Activated T-helper 1 cell treated with anti-CD3 and anti-CD28 coated beads, Interleukin-12 subunit alpha, Interleukin-12 subunit beta, Interleukin-2, Interleukin-4 antibody, amounts not matched to agents 30 ng/mL and 10 ng/mL and 1 ng/mL, durations not matched to agents 14 hours and 24 hours and 36 hours (primary cell): Measurements from ENCODE around the gene POLE. TPM values are rescaled to one million over a fixed set of nuclear protein-coding genes. Genes with fewer than 3 reads are reported as not detected.
"Not testable (repeated sequence)": the region's sequence is repeated elsewhere in the genome, so short reads cannot be mapped to it uniquely, and the experiment has no call there.

ENCODE experiments used
- DNase-seq: peaks from one replicate; pipeline ENCODE4 v3.0.0; 2021; ENCODE audit warnings: low spot score
- H3K27ac Mint-ChIP-seq: one replicate; pipeline ENCODE4 v1.8.0; 2021; ENCODE audit warnings: mild to moderate bottlenecking, mixed read lengths
- H3K27me3 Mint-ChIP-seq: one replicate; pipeline ENCODE4 v1.8.0; 2022; ENCODE audit warnings: mild to moderate bottlenecking, moderate library complexity, mixed read lengths; ENCODE audit not compliant: insufficient read depth
- H3K36me3 Mint-ChIP-seq: one replicate; pipeline ENCODE4 v1.8.0; 2021; ENCODE audit warnings: low read depth, mixed read lengths
- H3K4me1 Mint-ChIP-seq: one replicate; pipeline ENCODE4 v1.8.0; 2021; ENCODE audit warnings: low read depth, mixed read lengths
- H3K4me3 Mint-ChIP-seq: one replicate; pipeline ENCODE4 v1.8.0; 2021; ENCODE audit warnings: mild to moderate bottlenecking, moderate library complexity, mixed read lengths
- H3K9me3 Mint-ChIP-seq: one replicate; pipeline ENCODE4 v1.8.0; 2021; ENCODE audit warnings: mixed read lengths
- intact Hi-C: fragments of 100-400 bp; cut with micrococcal nuclease; formaldehyde crosslinking; loops from one replicate; pipeline ENCODE4 v1.15.1; 2024
- total RNA-seq: library from RNA; stranded (reverse); gene quantifications from 2 replicates; pipeline ENCODE4 v1.2.3, GENCODE V29; 2022

POLE gene
- total RNA-seq, 1 donor from 2014 or later: 168 TPM

DNA sequence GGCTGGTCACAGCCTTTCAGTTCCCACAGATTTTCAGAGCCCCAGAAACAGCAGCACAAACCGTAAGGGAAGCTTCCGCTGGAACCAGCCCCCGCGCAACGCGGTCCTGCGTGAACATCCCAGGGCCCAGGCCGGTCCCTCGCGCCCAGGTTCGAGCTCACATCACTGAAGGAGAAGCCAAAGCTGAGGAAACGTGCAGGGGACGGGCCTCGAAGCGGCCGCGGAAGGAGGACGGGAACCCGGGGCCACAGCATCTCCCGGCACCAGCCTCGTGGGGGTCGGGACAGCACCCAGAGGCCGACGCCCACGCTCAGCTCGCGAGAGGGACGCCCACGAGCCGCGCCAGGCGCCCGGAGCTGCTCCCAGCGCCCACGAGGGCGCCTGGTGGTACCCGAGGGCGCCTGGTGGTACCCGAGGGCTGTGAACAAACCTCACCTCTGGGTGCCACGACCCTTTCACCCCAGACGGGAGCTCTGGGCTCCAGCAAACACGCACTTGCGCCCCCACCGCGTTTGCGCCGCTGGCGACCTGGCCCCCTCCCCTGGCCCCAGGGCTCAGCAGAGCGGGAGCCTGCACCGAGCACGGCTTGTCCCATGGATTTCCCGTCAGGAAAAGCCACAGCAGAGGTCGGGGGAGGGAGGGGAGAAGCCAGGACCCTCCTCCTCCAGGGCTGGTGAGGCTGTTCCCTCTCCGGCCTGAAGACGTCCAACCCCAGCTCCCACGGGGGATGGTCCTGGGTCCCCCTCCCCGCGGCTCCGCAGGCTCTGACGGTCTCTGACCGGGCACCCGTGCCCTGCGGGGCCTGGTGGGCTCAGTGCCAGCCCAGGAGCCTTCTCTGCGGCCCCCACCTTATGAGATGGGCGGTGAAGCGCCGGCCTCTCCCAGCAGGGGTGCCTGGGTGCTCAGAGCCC is 83.6 kb downstream of the POLE start:
- peaks cover 52% of the 10 kb centered on the region for H3K27me3 Mint-ChIP-seq
- no peak overlapping the region for H3K27ac Mint-ChIP-seq
- intact Hi-C loops: no loop called here
- no peaks in the 10 kb centered on the region for H3K36me3 Mint-ChIP-seq
- no peaks in the 10 kb centered on the region for H3K9me3 Mint-ChIP-seq
- H3K4me1 Mint-ChIP-seq: peaks cover 9% of the 10 kb centered on the region
- no peak for DNase-seq
- no peak overlapping the region for H3K4me3 Mint-ChIP-seq

DNA sequence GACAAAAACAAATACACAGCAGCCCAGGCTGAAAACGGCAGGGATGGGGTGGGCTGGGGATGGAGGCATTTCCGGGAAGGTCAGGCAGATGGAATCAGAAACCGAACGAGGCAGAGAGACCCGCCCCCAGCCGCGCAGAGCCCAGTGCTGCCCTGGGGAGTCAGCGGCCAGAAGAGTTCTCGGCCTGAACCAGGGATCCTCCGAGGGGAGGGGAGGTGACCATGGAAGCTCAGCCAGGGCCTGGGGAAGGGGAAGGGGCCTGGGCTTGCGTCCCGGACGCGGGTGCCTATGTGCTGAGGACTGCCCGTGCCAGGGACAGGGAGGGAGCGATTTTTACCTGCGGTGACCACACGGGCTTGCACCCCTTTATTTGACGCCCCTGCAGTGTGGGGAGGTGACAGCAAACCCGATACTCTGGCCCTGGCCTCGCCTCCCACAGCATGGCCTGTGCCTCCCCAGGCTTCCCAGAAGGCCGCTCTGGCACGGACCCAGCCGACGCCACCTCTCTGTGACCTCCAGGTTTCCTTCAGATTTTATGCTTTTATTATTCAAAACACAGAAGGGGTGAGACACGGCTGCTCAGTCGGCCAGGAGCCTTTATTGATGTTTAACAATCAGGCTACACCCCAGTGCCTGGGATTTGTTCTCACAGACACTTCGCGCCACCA is 84.4 kb downstream of the POLE start:
- DNase-seq: no peak
- Mint-ChIP-seq H3K27ac (no peak overlapping the region), H3K4me3 (no peak overlapping the region), H3K27me3 (peaks cover 48% of the 10 kb centered on the region), H3K4me1 (peaks cover 12% of the 10 kb centered on the region), H3K36me3 (no peaks in the 10 kb centered on the region), H3K9me3 (no peaks in the 10 kb centered on the region)
- intact Hi-C loops: no loop called here

DNA sequence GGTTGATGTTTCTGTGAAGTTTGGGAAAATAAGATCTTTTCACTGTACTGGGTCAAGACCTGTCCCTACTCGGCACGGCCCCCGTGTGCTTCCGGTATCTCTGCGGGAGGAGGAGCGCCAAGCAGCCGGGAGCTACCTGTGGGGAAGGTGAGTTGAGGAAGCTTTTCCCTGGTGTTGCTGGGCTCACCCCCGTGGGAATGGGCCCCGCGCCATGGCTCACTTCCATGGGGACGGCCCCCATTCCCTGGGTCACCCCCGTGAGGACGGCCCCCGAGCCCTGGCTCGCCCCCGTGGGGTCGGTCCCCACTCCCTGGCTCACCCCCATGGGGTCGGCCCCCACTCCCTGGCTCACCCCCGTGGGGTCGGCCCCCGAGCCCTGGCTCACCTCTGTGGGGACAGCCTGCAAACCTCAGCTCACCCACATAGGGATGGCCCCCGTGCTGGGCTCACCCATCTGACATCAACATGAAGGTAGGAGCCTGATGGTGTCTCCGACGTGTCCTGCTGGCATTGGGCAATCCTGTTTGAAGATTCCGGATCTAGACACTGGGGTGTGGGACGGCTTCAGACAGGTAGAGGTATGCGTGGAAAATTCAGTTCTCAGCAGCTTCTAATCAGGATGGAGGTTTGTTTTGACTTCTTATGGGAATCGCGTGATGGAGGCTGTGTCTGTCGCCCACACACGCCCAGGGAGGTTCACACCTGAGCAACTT is 85.8 kb downstream of the POLE start:
- no peaks in the 10 kb centered on the region for H3K9me3 Mint-ChIP-seq
- DNase-seq: no peak
- peaks cover 53% of the 10 kb centered on the region for H3K27me3 Mint-ChIP-seq
- H3K4me3 Mint-ChIP-seq: peak overlapping the region; percentile 53
- intact Hi-C loops: loop anchor here (2.0 kb wide), 1 partner anchor 13 kb away; no protein-coding TSS in a partner anchor
- no peaks in the 10 kb centered on the region for H3K36me3 Mint-ChIP-seq
- peaks cover 12% of the 10 kb centered on the region for H3K4me1 Mint-ChIP-seq
- no peak overlapping the region for H3K27ac Mint-ChIP-seq

DNA sequence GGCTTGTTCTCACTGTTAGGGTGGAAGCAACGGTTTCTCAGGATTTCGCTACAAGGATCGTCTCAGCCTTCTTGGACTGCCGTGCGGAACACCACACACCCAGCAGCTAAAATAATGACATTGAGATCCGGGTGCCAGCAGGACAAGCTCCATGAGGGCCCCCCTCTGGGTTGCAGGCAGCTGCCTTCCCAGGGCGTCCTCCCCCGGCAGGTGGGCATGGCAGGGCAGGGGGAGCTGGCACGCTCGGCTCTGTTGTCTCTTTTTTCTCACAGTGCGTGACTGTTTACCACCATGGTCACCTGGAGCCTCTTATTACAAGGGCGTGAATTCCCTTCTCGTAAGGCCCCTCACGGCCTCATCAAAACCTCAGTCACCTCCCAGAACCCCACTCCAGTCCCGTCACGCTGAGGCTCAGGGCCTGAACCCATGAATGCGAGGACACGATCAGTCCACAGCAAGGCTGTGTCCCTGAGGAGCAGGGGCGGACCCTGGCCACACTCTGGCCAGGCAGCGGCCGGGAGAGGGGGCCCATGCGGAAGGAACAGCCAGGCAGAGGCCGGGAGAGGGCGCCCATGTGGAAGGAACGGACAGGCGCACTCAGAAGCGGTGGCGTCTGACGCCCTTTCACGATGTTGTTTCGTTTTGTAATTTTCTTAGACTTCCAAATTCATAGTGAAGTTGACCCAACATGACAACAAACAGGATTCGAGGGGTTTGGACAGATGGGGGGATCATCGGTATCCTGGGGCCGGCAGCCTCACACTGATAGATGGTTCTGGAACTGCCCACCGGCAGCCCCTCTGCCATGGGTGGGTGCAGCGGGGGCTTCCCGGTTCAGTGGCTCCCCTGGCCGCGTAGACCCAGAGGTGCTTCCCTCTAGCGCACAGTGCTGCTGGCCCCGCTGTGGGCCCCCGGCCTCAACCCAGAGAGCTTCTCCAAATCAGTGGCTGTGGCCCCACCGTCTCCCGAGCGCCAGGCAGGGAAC is 86.8 kb downstream of the POLE start:
- no peak for DNase-seq
- no peak overlapping the region for H3K27ac Mint-ChIP-seq
- no peaks in the 10 kb centered on the region for H3K9me3 Mint-ChIP-seq
- intact Hi-C loops: loop anchor here (2.0 kb wide), 1 partner anchor 14 kb away; no protein-coding TSS in a partner anchor
- H3K27me3 Mint-ChIP-seq: peaks cover 52% of the 10 kb centered on the region
- peaks cover 11% of the 10 kb centered on the region for H3K4me1 Mint-ChIP-seq
- no peaks in the 10 kb centered on the region for H3K36me3 Mint-ChIP-seq
- peak overlapping the region; percentile 67 for H3K4me3 Mint-ChIP-seq

DNA sequence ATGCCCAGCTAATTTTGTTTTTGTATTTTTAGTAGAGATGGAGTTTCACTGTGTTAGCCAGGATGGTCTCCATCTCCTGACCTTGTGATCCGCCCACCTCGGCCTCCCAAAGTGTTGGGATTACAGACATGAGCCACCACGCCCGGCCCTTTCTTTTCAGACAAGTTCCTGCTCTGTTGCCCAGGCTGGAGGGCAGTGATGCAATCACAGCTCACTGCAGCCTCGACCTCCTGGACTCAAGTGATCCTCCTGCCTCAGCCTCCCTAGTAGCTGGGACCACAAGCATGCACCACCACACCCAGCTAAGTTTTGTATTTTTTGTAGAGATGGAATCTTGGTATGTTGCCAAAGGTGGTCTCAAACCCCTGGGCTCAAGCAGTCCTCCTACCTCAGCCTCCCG is 87.6 kb downstream of the POLE start:
- H3K36me3 Mint-ChIP-seq, H3K27ac Mint-ChIP-seq, H3K9me3 Mint-ChIP-seq, DNase-seq, H3K4me3 Mint-ChIP-seq, intact Hi-C loops: not testable (repeated sequence)
- Mint-ChIP-seq H3K27me3 (peaks cover 49% of the 10 kb centered on the region), H3K4me1 (peaks cover 11% of the 10 kb centered on the region)

DNA sequence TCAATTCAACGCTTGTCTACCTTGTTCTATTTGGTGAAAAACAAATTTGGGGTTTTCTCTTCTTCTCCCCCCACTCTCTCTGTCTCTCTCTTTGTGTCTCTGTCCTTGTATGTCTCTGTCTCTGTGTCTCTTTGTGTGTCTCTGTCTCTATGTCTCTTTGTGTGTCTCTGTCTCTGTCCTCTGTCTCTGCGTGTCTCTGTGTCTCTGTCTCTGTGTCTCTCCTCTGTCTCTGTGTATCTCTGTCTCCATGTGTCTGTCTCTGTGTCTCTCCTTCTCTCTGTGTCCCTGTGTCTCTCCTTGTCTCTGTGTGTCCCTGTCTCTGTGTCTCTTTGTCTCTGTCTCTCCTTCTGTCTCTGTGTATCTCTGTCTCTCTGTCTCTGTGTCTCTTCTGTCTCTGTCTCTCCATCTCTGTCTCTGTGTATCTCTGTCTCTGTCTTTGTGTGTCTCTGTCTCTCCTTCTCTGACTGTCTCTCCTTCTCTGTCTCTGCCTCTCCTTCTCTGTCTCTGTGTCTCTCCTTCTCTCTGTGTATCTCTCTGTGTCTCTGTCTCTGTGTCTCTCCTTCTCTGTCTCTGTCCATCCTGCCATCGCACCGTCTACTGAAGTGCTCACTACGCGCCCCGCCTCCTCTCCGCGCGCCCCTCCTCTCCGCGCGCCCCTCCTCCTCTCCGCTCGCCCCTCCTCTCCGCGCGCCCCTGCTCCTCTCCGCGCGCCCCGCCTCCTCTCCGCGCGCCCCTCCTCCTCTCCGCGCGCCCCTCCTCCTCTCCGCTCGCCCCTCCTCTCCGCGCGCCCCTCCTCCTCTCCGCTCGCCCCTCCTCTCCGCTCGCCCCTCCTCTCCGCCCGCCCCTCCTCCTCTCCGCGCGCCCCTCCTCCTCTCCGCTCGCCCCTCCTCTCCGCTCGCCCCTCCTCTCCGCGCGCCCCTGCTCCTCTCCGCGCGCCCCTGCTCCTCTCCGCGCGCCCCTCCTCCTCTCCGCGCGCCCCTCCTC is 89.5 kb downstream of the POLE start:
- no peaks in the 10 kb centered on the region for H3K36me3 Mint-ChIP-seq
- no peak for DNase-seq
- peaks cover 46% of the 10 kb centered on the region for H3K27me3 Mint-ChIP-seq
- H3K9me3 Mint-ChIP-seq: no peaks in the 10 kb centered on the region
- H3K27ac Mint-ChIP-seq: no peak overlapping the region
- H3K4me3 Mint-ChIP-seq: peak overlapping the region; percentile 47
- intact Hi-C loops: no loop called here
- H3K4me1 Mint-ChIP-seq: peaks cover 16% of the 10 kb centered on the region

DNA sequence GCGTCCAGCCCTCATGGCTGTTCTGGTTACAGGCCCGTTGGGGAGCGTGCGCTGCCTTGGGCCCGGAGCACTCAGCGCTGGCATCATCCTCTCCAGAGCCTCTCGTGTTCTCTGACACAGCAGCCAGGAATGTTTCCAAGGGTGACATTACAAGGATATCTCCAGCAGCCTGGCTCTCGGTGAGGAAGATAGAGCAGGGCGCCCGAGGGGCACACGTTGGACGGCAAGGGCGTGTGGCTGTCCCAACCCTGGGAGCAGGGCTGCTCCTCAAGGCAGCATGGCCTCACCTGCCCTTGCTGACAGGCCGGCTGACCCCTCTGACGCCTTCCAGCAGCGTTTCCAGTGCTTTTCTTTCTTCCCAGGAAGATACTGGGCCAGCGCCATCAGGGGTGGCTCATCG is 91.1 kb downstream of the POLE start:
- DNase-seq: no peak
- intact Hi-C loops: no loop called here
- Mint-ChIP-seq H3K4me1 (peaks cover 16% of the 10 kb centered on the region), H3K9me3 (no peaks in the 10 kb centered on the region), H3K36me3 (no peaks in the 10 kb centered on the region), H3K27ac (no peak overlapping the region), H3K4me3 (no peak overlapping the region), H3K27me3 (peaks cover 35% of the 10 kb centered on the region)

DNA sequence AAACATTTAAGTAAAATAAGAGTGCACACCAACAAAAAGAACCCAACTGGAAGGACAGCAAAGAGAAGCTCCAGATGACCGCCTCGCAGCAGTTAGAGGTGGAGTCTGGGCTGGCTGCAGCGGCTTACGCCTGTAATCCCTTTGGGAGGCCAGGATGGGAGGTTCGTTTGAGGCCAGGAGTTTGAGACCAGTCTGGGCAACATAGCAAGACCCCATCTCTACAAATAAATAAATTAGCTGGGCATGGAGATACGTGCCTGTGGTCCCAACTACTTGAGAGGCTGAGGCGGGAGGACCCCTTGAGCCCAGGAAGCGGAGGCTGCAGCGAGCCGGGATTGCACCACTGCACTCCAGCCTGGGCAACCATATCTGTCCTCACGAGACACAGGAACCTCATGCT is 92.0 kb downstream of the POLE start:
- peaks cover 16% of the 10 kb centered on the region for H3K4me1 Mint-ChIP-seq
- no peak overlapping the region for H3K4me3 Mint-ChIP-seq
- intact Hi-C loops: no loop called here
- H3K27ac Mint-ChIP-seq: no peak overlapping the region
- no peaks in the 10 kb centered on the region for H3K36me3 Mint-ChIP-seq
- peaks cover 27% of the 10 kb centered on the region for H3K27me3 Mint-ChIP-seq
- no peak for DNase-seq
- H3K9me3 Mint-ChIP-seq: no peaks in the 10 kb centered on the region

DNA sequence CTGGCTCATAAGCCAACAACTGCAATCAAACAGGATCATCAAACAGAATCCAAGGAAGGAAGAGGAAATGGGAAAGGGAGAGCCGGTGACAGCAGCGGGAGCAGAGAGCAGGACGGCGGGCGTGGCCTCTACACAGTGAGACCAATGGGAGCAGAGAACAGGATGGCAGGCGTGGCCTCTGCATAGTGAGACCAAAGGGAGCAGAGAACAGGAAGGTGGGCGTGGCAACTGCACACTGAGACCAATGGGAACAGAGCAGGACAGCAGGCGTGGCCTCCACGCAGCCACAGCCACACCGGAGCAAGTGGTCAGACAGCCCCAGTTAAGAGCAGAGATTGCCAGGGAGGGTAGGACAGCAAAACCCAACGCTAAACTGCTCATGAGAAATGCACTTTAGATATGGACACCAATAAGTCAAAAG is 93.2 kb downstream of the POLE start:
- Mint-ChIP-seq H3K27ac (no peak overlapping the region), H3K4me1 (peaks cover 16% of the 10 kb centered on the region), H3K9me3 (no peaks in the 10 kb centered on the region), H3K4me3 (no peak overlapping the region), H3K27me3 (peaks cover 19% of the 10 kb centered on the region), H3K36me3 (no peaks in the 10 kb centered on the region)
- intact Hi-C loops: no loop called here
- DNase-seq: no peak

DNA sequence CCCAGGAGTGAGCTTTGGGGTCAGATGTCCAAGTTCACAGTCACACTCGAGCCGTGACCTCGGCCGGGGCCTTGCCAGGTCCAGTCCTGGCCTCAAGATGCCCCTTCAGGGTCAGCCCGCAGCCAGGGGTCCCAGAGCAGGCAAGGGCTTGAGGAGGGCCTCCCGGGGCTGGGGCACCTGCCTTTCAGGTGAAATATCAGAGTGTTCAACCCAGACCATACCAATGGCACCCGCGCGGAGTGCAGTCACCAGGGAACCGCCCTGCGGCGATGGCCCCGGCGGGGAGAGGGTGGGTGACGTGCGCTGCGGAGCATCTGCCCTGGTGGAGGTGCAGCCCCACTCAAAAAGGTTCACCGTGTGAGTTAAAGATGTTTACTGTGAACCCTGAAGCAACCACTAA is 93.6 kb downstream of the POLE start:
- Mint-ChIP-seq H3K36me3 (no peaks in the 10 kb centered on the region), H3K27ac (no peak overlapping the region), H3K27me3 (peaks cover 15% of the 10 kb centered on the region), H3K4me3 (no peak overlapping the region), H3K9me3 (no peaks in the 10 kb centered on the region), H3K4me1 (peaks cover 13% of the 10 kb centered on the region)
- intact Hi-C loops: no loop called here
- DNase-seq: no peak

DNA sequence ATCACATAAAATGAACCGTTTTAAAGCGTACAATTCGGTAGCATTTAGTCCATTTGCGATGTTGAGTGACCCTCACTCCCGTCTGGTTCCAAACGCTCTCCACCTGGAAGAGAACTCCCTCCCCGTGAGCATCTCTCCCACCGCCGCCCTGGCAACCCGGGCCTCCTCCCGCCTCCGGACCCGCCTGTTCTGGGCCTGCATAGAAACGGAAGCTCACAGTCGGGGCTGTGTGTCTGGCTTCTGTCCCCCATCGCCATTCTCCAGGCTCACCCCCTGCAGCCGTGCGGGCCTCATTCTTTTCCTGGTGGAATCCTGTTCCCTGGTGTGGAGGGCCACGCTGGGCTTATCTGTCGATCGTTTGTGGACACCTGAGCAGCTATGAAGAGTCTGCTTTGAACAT is 94.1 kb downstream of the POLE start:
- Mint-ChIP-seq H3K4me3 (no peak overlapping the region), H3K9me3 (no peaks in the 10 kb centered on the region), H3K27me3 (peaks cover 14% of the 10 kb centered on the region), H3K36me3 (no peaks in the 10 kb centered on the region), H3K4me1 (peaks cover 12% of the 10 kb centered on the region), H3K27ac (no peak overlapping the region)
- intact Hi-C loops: no loop called here
- no peak for DNase-seq
